ENCODE results near the gene FGF13. TPM values are rescaled to one million over a fixed set of nuclear protein-coding genes. Genes with fewer than 3 reads are reported as not detected.

Gene FGF13
- total RNA-seq = 1.2 and 6.8 TPM in 2 replicates

GRCh38 chrX:138711399-138712347 is at the start of gene FGF13:
Gene FGF13, minus strand, starts transcription at chrX:138711717. Its CDS starts 714 bp downstream, at chrX:138711003.
- H3K27me3 ChIP-seq (ENCODE audit: control insufficient read depth, insufficient read depth, low read length) = peaks cover 10% of the 10 kb centered on the region
- FAIRE-seq (no peak), DNase-seq (ENCODE audit: low read depth) (peak; percentile 1)
- H3K36me3 ChIP-seq (ENCODE audit: control insufficient read depth, insufficient read depth, low read length) = no peaks in the 10 kb centered on the region
- peak within 1 kb of the TSS; percentile 12 for H3K4me3 ChIP-seq (ENCODE audit: low read depth, low read length)
- TF ChIP-seq, protein P1, sequence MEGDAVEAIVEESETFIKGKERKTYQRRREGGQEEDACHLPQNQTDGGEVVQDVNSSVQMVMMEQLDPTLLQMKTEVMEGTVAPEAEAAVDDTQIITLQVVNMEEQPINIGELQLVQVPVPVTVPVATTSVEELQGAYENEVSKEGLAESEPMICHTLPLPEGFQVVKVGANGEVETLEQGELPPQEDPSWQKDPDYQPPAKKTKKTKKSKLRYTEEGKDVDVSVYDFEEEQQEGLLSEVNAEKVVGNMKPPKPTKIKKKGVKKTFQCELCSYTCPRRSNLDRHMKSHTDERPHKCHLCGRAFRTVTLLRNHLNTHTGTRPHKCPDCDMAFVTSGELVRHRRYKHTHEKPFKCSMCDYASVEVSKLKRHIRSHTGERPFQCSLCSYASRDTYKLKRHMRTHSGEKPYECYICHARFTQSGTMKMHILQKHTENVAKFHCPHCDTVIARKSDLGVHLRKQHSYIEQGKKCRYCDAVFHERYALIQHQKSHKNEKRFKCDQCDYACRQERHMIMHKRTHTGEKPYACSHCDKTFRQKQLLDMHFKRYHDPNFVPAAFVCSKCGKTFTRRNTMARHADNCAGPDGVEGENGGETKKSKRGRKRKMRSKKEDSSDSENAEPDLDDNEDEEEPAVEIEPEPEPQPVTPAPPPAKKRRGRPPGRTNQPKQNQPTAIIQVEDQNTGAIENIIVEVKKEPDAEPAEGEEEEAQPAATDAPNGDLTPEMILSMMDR (IDR thresholded peaks at IDR 0.05; ENCODE audit: insufficient read depth, low read length, severe bottlenecking) = peak; percentile 31

- H3K27me3 ChIP-seq (ENCODE audit: control insufficient read depth, insufficient read depth, low read length) = no peaks in the 10 kb centered on the region
These were observed 47.9 kb upstream of the FGF13 start for GRCh38 chrX:138759217-138759943.

GRCh38 chrX:138756234-138756633 is 44.7 kb upstream of the FGF13 start:
- Histone ChIP-seq H3K27me3 (ENCODE audit: control insufficient read depth, insufficient read depth, low read length) (no peaks in the 10 kb centered on the region), H3K4me3 (ENCODE audit: low read depth, low read length) (no peak overlapping the region), H3K36me3 (ENCODE audit: control insufficient read depth, insufficient read depth, low read length) (no peaks in the 10 kb centered on the region)
- DNase-seq (ENCODE audit: low read depth) (peak; percentile 32), FAIRE-seq (no peak)
- TF ChIP-seq, protein P1 (IDR thresholded peaks at IDR 0.05; ENCODE audit: insufficient read depth, low read length, severe bottlenecking) = peak; percentile 25

More at GRCh38 chrX:138759217-138759943, 47.9 kb upstream of the FGF13 start:
- DNase-seq (ENCODE audit: low read depth) (peak; percentile 4), FAIRE-seq (no peak)
- Histone ChIP-seq H3K4me3 (ENCODE audit: low read depth, low read length) (no peak overlapping the region), H3K36me3 (ENCODE audit: control insufficient read depth, insufficient read depth, low read length) (no peaks in the 10 kb centered on the region)
- TF ChIP-seq, protein P1 (IDR thresholded peaks at IDR 0.05; ENCODE audit: insufficient read depth, low read length, severe bottlenecking) = no peak

- H3K27me3 ChIP-seq (ENCODE audit: control insufficient read depth, insufficient read depth, low read length) = no peaks in the 10 kb centered on the region
- TF ChIP-seq, protein P1 (IDR thresholded peaks at IDR 0.05; ENCODE audit: insufficient read depth, low read length, severe bottlenecking) = no peak
- no peaks in the 10 kb centered on the region for H3K36me3 ChIP-seq (ENCODE audit: control insufficient read depth, insufficient read depth, low read length)
- no peak overlapping the region for H3K4me3 ChIP-seq (ENCODE audit: low read depth, low read length)
- no peak for FAIRE-seq
- peak; percentile 45 for DNase-seq (ENCODE audit: low read depth)
These were observed 43.3 kb upstream of the FGF13 start for GRCh38 chrX:138754861-138755260.

- DNase-seq (ENCODE audit: low read depth) = peak; percentile 12
- TF ChIP-seq, protein P1 (IDR thresholded peaks at IDR 0.05; ENCODE audit: insufficient read depth, low read length, severe bottlenecking) = no peak
- H3K27me3 ChIP-seq (ENCODE audit: control insufficient read depth, insufficient read depth, low read length) = no peaks in the 10 kb centered on the region
- H3K4me3 ChIP-seq (ENCODE audit: low read depth, low read length) = no peak overlapping the region
- H3K36me3 ChIP-seq (ENCODE audit: control insufficient read depth, insufficient read depth, low read length) = no peaks in the 10 kb centered on the region
- no peak for FAIRE-seq
These were observed 37.0 kb upstream of the FGF13 start for GRCh38 chrX:138748480-138748879.

Measured in bronchial epithelial cell (primary cell).